NCI-H82 treated with DMSO at 0.1 percent for 48 hours (cell line): ENCODE data around the gene DEFB116.
"Not testable (repeated sequence)": the region's sequence is repeated elsewhere in the genome, so short reads cannot be mapped to it uniquely, and the experiment has no call there.

Experiments used
- DNase-seq: peaks from one replicate; lab custom pipeline; 2025; ENCODE audit not compliant: unreplicated experiment; lab: John Stamatoyannopoulos, UW

DEFB116 gene

GRCh38 chr20:31308535-31309162 is at the start of gene DEFB116:
Gene DEFB116, minus strand, starts transcription at chr20:31308585. Its CDS starts 0 bp downstream, at chr20:31308585.
- no peak for DNase-seq

- DNase-seq = no peak
Measured at GRCh38 chr20:31355981-31356380, 47.6 kb upstream of the DEFB116 start.

GRCh38 chr20:31341470-31341869 is 33.1 kb upstream of the DEFB116 start:
- no peak for DNase-seq

- no peak for DNase-seq
Measured at GRCh38 chr20:31330893-31331292, 22.5 kb upstream of the DEFB116 start.

GRCh38 chr20:31322504-31322903 is 14.1 kb upstream of the DEFB116 start:
- no peak for DNase-seq

GRCh38 chr20:31284964-31285363 is 23.4 kb downstream of the DEFB116 start:
- not testable (repeated sequence) for DNase-seq

- no peak for DNase-seq
Measured at GRCh38 chr20:31278178-31278577, 30.2 kb downstream of the DEFB116 start.

GRCh38 chr20:31274441-31274840 is 33.9 kb downstream of the DEFB116 start:
- DNase-seq = no peak

GRCh38 chr20:31260326-31260932 is 48.0 kb downstream of the DEFB116 start:
- no peak for DNase-seq

- no peak for DNase-seq
Measured at GRCh38 chr20:31257364-31257763, 51.0 kb downstream of the DEFB116 start, which contains the start of gene DEFB115. Gene DEFB115, plus strand, starts transcription at chr20:31257664. Its CDS starts 0 bp downstream, at chr20:31257664.

- no peak for DNase-seq
Measured at GRCh38 chr20:31256959-31257358, 51.4 kb downstream of the DEFB116 start.
